Glutamatergic neuron (in vitro differentiated cells): ENCODE data around the gene SLC5A1. TPM values are rescaled to one million over a fixed set of nuclear protein-coding genes. Genes with fewer than 3 reads are reported as not detected.

Source experiments
- DNase-seq: peaks from one replicate; pipeline ENCODE4 v3.0.0; 2022
- H3K27ac Mint-ChIP-seq: one replicate; pipeline ENCODE4 v1.8.0; 2020; ENCODE audit warnings: mild to moderate bottlenecking, mixed read lengths, inconsistent platforms; ENCODE audit not compliant: unreplicated experiment
- H3K27me3 Mint-ChIP-seq: one replicate; pipeline ENCODE4 v1.8.0; 2020; ENCODE audit warnings: mild to moderate bottlenecking, moderate library complexity, mixed read lengths, inconsistent platforms; ENCODE audit not compliant: unreplicated experiment
- H3K36me3 Mint-ChIP-seq: one replicate; pipeline ENCODE4 v1.8.0; 2020; ENCODE audit warnings: mild to moderate bottlenecking, mixed read lengths, inconsistent platforms; ENCODE audit not compliant: unreplicated experiment
- H3K4me1 Mint-ChIP-seq: one replicate; pipeline ENCODE4 v1.8.0; 2020; ENCODE audit warnings: mild to moderate bottlenecking, low read depth, mixed read lengths, inconsistent platforms; ENCODE audit not compliant: unreplicated experiment
- H3K4me3 Mint-ChIP-seq: one replicate; pipeline ENCODE4 v1.8.0; 2020; ENCODE audit warnings: mild to moderate bottlenecking, mixed read lengths, inconsistent platforms; ENCODE audit not compliant: unreplicated experiment
- H3K9me3 Mint-ChIP-seq: one replicate; pipeline ENCODE4 v1.8.0; 2020; ENCODE audit warnings: mild to moderate bottlenecking, moderate library complexity, mixed read lengths, inconsistent platforms; ENCODE audit not compliant: unreplicated experiment
- CTCF ChIP-seq: fragments of 200-600 bp; sonication (generic); IDR thresholded peaks from one replicate; pipeline ENCODE4 v1.5.0; 2021; ENCODE audit not compliant: partially characterized antibody, unreplicated experiment
- total RNA-seq: library from RNA; stranded (reverse); fragmentation: NEBNext Ultra II Directional; extraction: Animal tissue kit (Norgen Biotek cat#: 25700); gene quantifications from one replicate; pipeline ENCODE4 v1.2.1, GENCODE V29; 2021; ENCODE audit not compliant: unreplicated experiment

SLC5A1 gene
- total RNA-seq, 1 donor from 2014 or later: not detected

GRCh38 chr22:32034275-32034674 lies 8.8 kb upstream of the SLC5A1 start:
- no peak overlapping the region for H3K27ac Mint-ChIP-seq
- H3K9me3 Mint-ChIP-seq: no peaks in the 10 kb centered on the region
- peaks cover 5% of the 10 kb centered on the region for H3K27me3 Mint-ChIP-seq
- no peak for TF ChIP-seq CTCF
- H3K4me1 Mint-ChIP-seq: no peaks in the 10 kb centered on the region
- DNase-seq: no peak
- H3K36me3 Mint-ChIP-seq: no peaks in the 10 kb centered on the region
- no peak overlapping the region for H3K4me3 Mint-ChIP-seq

GRCh38 chr22:32037236-32037635 lies 5.8 kb upstream of the SLC5A1 start:
- H3K27me3 Mint-ChIP-seq: peaks cover 2% of the 10 kb centered on the region
- no peak for TF ChIP-seq CTCF
- H3K4me1 Mint-ChIP-seq: no peaks in the 10 kb centered on the region
- no peak for DNase-seq
- no peak overlapping the region for H3K4me3 Mint-ChIP-seq
- H3K36me3 Mint-ChIP-seq: no peaks in the 10 kb centered on the region
- H3K27ac Mint-ChIP-seq: no peak overlapping the region
- no peaks in the 10 kb centered on the region for H3K9me3 Mint-ChIP-seq

GRCh38 chr22:32040324-32040904 lies 2.6 kb upstream of the SLC5A1 start:
- Mint-ChIP-seq H3K9me3 (no peaks in the 10 kb centered on the region), H3K36me3 (no peaks in the 10 kb centered on the region), H3K27ac (no peak overlapping the region), H3K27me3 (peaks cover 3% of the 10 kb centered on the region), H3K4me1 (no peaks in the 10 kb centered on the region), H3K4me3 (no peak overlapping the region)
- TF ChIP-seq CTCF: no peak
- no peak for DNase-seq

GRCh38 chr22:32043391-32043790 lies 330 bp downstream of the SLC5A1 start:
- no peak overlapping the region for H3K4me3 Mint-ChIP-seq
- peaks cover 3% of the 10 kb centered on the region for H3K27me3 Mint-ChIP-seq
- no peaks in the 10 kb centered on the region for H3K9me3 Mint-ChIP-seq
- TF ChIP-seq CTCF: no peak
- H3K27ac Mint-ChIP-seq: no peak overlapping the region
- no peaks in the 10 kb centered on the region for H3K4me1 Mint-ChIP-seq
- no peak for DNase-seq
- no peaks in the 10 kb centered on the region for H3K36me3 Mint-ChIP-seq

- Mint-ChIP-seq H3K9me3 (no peaks in the 10 kb centered on the region), H3K4me1 (no peaks in the 10 kb centered on the region), H3K4me3 (no peak overlapping the region), H3K27ac (no peak overlapping the region), H3K27me3 (peaks cover 3% of the 10 kb centered on the region), H3K36me3 (no peaks in the 10 kb centered on the region)
- no peak for TF ChIP-seq CTCF
- DNase-seq: no peak
Measured at GRCh38 chr22:32044477-32044876, 1.4 kb downstream of the SLC5A1 start.
